ENCODE results near the gene CCDC27. TPM values are rescaled to one million over a fixed set of nuclear protein-coding genes. Genes with fewer than 3 reads are reported as not detected.

The CCDC27 gene
- total RNA-seq, 1 donor from 2014 or later, result not detected

DNA sequence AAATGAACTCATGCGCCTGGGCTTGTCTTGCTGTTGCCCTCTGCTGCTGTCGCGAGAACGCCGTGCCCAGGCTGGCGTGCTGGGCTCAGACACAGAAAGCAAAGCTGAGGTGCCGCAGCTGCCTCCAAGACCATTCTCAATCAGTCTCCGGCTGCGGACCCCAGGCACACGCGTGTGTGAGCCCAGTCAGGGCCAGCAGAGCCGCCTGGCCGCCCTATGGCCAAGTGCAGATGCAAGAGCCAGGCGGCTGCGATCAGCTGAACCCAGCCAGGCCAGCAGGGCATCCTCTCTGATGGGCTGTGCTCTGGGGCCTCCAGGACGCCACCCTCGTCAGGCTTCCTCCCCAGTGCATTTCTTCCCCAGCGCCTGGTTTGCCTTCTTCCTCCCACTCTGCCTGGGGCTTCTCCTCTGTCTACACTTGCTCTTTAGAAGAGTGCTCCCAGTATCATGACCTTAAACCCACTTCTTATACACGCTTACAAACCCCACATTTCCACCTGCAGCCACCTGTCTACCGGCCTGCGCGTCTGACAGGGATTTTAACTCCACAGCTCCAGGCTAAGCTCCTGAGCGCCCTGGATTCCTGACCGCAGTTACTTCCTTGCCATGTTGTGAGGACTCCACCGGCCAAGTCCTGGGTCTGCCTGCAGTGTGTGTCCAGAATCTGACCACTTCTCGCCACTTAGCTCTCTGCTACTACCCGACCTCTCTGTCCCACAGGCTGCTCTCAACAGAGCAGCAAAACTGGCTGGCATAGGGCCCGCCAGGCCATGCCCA, 65.8 kb downstream of the CCDC27 start:
- no peak for DNase-seq (ENCODE audit: low read depth in 2 of 2)

DNA sequence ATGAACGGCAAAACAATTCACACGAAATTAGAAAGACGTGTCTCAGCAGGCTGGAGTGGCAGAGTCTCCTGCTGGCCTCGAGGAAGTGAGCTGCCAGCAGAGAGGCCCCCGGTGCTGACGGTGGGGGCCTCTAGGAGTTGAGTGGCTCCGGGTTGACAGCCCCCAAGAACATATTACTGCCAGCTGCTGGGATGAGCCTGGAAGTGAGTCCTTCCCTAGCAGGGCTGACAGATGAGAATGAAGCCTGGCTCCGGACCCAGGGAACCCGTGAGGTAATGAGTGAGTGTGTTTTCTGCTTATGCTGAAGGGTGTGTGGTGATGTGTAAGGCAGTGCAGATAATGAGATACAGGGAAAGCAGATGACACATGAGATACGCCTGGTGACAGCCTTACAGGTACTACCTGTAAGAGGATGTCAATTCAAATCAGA, 67.5 kb downstream of the CCDC27 start:
- no peak for DNase-seq (ENCODE audit: low read depth in 2 of 2)

- DNase-seq (ENCODE audit: low read depth in 2 of 2), result no peak
Observed at GRCh38 chr1:3820316-3820715, 68.1 kb downstream of the CCDC27 start.

GRCh38 chr1:3821004-3821403, 68.8 kb downstream of the CCDC27 start:
- DNase-seq (ENCODE audit: low read depth in 2 of 2), result no peak

Other genes starting within 250 kb of the CCDC27 start
- gene MEGF6, start 140.9 kb upstream of the CCDC27 start, total RNA-seq, result 53.8 and 212 TPM in 2 replicates
- 26.2 and 28.6 TPM in 2 replicates for gene TPRG1L, start 127.4 kb upstream of the CCDC27 start, total RNA-seq
- 11.1 and 14.7 TPM in 2 replicates for gene WRAP73, start 102.3 kb upstream of the CCDC27 start, total RNA-seq
- under 0.01 TPM in 1 of 2 replicates, not detected in the other for gene TP73, start 99.9 kb upstream of the CCDC27 start, total RNA-seq
- 0.20 and 0.87 TPM in 2 replicates for gene SMIM1, start 20.3 kb downstream of the CCDC27 start, total RNA-seq
- gene LRRC47, start 44.0 kb downstream of the CCDC27 start, total RNA-seq, result 17.2 and 23.2 TPM in 2 replicates
- gene CEP104, start 104.8 kb downstream of the CCDC27 start, total RNA-seq, result 12.6 and 18.7 TPM in 2 replicates
- 7.5 and 8.1 TPM in 2 replicates for gene DFFB, start 105.0 kb downstream of the CCDC27 start, total RNA-seq
- gene C1orf174, start 147.8 kb downstream of the CCDC27 start, total RNA-seq, result 22.4 and 24.0 TPM in 2 replicates